H1 (cell line): ENCODE measurements around the gene TRIM45. TPM values are rescaled to one million over a fixed set of nuclear protein-coding genes. Genes with fewer than 3 reads are reported as not detected.

Experiments
- CTCF ChIA-PET: fragments of 300-600 bp; sonication (Branson Sonifier 250); formaldehyde crosslinking; loops from one replicate; lab custom pipeline; 2021; ENCODE audit not compliant: partially characterized antibody; lab: Charles Lee
- POLR2A ChIA-PET: fragments of 300-600 bp; sonication (Branson Sonifier 250); formaldehyde crosslinking; loops from one replicate; lab custom pipeline; 2021; ENCODE audit warnings: inconsistent platforms; ENCODE audit not compliant: partially characterized antibody; lab: Charles Lee
- DNase-seq, 2 experiments: peaks; one replicate each; pipeline versions ENCODE4 v3.0.0 to v3.0.0-alpha.2; 2010 to 2022; ENCODE audit warnings: low spot score in 2 of 2, low read depth in 1 of 2, mixed read lengths in 1 of 2
- FAIRE-seq: peaks from 2 replicates; lab custom pipeline; 2011; peaks lifted over from hg19 to GRCh38; lab: Jason Lieb, UNC
- H2AFZ ChIP-seq: 2 replicates; pipeline ENCODE4 v1.8.1; 2012; ENCODE audit warnings: low read length, inconsistent platforms
- H2AK5ac ChIP-seq: 2 replicates; pipeline ENCODE4 v1.6.1; 2013; ENCODE audit warnings: low read depth, low read length
- H2BK120ac ChIP-seq: replicated peaks from 2 replicates; pipeline ENCODE3; 2013; ENCODE audit warnings: low read depth, low read length, inconsistent platforms
- H2BK12ac ChIP-seq: 2 replicates; pipeline ENCODE4 v1.6.1; 2013; ENCODE audit warnings: low read depth, low read length
- H2BK15ac ChIP-seq: 2 replicates; pipeline ENCODE4 v1.6.1; 2013; ENCODE audit warnings: low read length
- H2BK20ac ChIP-seq: 2 replicates; pipeline ENCODE4 v1.6.1; 2013; ENCODE audit warnings: low read length
- H2BK5ac ChIP-seq: 2 replicates; pipeline ENCODE4 v1.6.1; 2013; ENCODE audit warnings: low read depth, low read length
- H3K14ac ChIP-seq: 2 replicates; pipeline ENCODE4 v1.6.1; 2013; ENCODE audit warnings: inconsistent platforms; ENCODE audit not compliant: insufficient read length
- H3K18ac ChIP-seq: 2 replicates; pipeline ENCODE4 v1.6.1; 2013; ENCODE audit warnings: low read length; ENCODE audit errors: extremely low read depth
- H3K23ac ChIP-seq: 2 replicates; pipeline ENCODE4 v1.6.1; 2013; ENCODE audit warnings: inconsistent platforms; ENCODE audit not compliant: insufficient read length
- H3K23me2 ChIP-seq: 2 replicates; pipeline ENCODE4 v1.6.1; 2013; ENCODE audit warnings: low read depth, low read length
- H3K27ac ChIP-seq: 2 replicates; pipeline ENCODE4 v1.6.1; 2011; ENCODE audit warnings: low read depth, low read length, inconsistent platforms
- H3K27me3 ChIP-seq, 4 experiments: replicated peaks in 1 of 4; 1 replicate in 1 of 4; 2 replicates in 3 of 4; pipeline versions ENCODE4 v1.6.1 to v1.8.1; 2011 to 2013; ENCODE audit warnings: low read length in 3 of 4, mild to moderate bottlenecking in 3 of 4, inconsistent platforms in 2 of 4, mixed read lengths in 2 of 4, moderate library complexity in 1 of 4; ENCODE audit not compliant: control insufficient read depth in 3 of 4, insufficient read depth in 3 of 4; ENCODE audit errors: extremely low read depth in 1 of 4
- H3K36me3 ChIP-seq, 4 experiments: 2 replicates each; pipeline versions ENCODE4 v1.6.1 to v1.8.1; 2011 to 2013; ENCODE audit warnings: mild to moderate bottlenecking in 4 of 4, low read length in 3 of 4, moderate library complexity in 2 of 4, control low read depth in 1 of 4, inconsistent platforms in 1 of 4; ENCODE audit not compliant: insufficient read depth in 4 of 4, control insufficient read depth in 2 of 4
- H3K4ac ChIP-seq: replicated peaks from 2 replicates; pipeline ENCODE3; 2013; ENCODE audit warnings: low read length, low read depth, mixed read lengths, inconsistent platforms; ENCODE audit not compliant: insufficient read length
- H3K4me1 ChIP-seq, 4 experiments: replicated peaks in 1 of 4; 1 replicate in 1 of 4; 2 replicates in 3 of 4; pipeline versions ENCODE4 v1.6.1 to v1.8.1; 2011 to 2013; ENCODE audit warnings: low read length in 3 of 4, inconsistent platforms in 2 of 4, mixed read lengths in 1 of 4; ENCODE audit not compliant: insufficient read depth in 4 of 4, control insufficient read depth in 3 of 4
- H3K4me2 ChIP-seq, 2 experiments: 2 replicates each; pipeline versions ENCODE4 v1.6.1 to v1.8.1; 2011 to 2013; ENCODE audit warnings: low read depth in 2 of 2, low read length in 2 of 2, control low read depth in 1 of 2, inconsistent platforms in 1 of 2, mild to moderate bottlenecking in 1 of 2; ENCODE audit not compliant: insufficient read depth in 1 of 2
- H3K4me3 ChIP-seq, 4 experiments: fragments of 200-600, 300-600 bp in 1 of 4; sonication (generic), shearing (Covaris generic), sonication (Bioruptor Twin) in 1 of 4; 2 replicates each; pipeline versions ENCODE4 v1.5.1 to v1.8.1; 2011 to 2016; ENCODE audit warnings: low read length in 4 of 4, low read depth in 3 of 4, control low read depth in 2 of 4, inconsistent platforms in 2 of 4, mild to moderate bottlenecking in 2 of 4, mixed read lengths in 1 of 4, moderate library complexity in 1 of 4; ENCODE audit not compliant: insufficient read depth in 2 of 4; ENCODE audit errors: extremely low read depth in 1 of 4
- H3K56ac ChIP-seq: replicated peaks from 2 replicates; pipeline ENCODE3; 2013; ENCODE audit warnings: low read depth, mild to moderate bottlenecking, mixed read lengths, low read length, inconsistent platforms; ENCODE audit not compliant: insufficient read length
- H3K79me1 ChIP-seq: 2 replicates; pipeline ENCODE4 v1.6.1; 2013; ENCODE audit warnings: low read depth, low read length, control low read depth
- H3K79me2 ChIP-seq, 2 experiments: 2 replicates each; pipeline versions ENCODE4 v1.6.1 to v1.8.1; 2012 to 2013; ENCODE audit warnings: low read length in 2 of 2, mild to moderate bottlenecking in 2 of 2, inconsistent platforms in 1 of 2; ENCODE audit not compliant: insufficient read depth in 2 of 2, control insufficient read depth in 1 of 2
- H3K9ac ChIP-seq, 4 experiments: replicated peaks in 1 of 4; 1 replicate in 1 of 4; 2 replicates in 3 of 4; pipeline versions ENCODE4 v1.6.1 to v1.8.1; 2011 to 2013; ENCODE audit warnings: low read depth in 3 of 4, low read length in 3 of 4, control low read depth in 2 of 4, mild to moderate bottlenecking in 2 of 4, moderate library complexity in 2 of 4, inconsistent platforms in 1 of 4; ENCODE audit errors: extremely low read depth in 1 of 4
- H3K9me3 ChIP-seq, 2 experiments: 2 replicates each; pipeline versions ENCODE4 v1.6.1 to v1.8.1; 2012 to 2013; ENCODE audit warnings: mild to moderate bottlenecking in 2 of 2, moderate library complexity in 2 of 2, control low read depth in 1 of 2, inconsistent platforms in 1 of 2, low read depth in 1 of 2, low read length in 1 of 2, mixed read lengths in 1 of 2; ENCODE audit not compliant: insufficient read depth in 2 of 2
- H4K20me1 ChIP-seq, 2 experiments: replicated peaks in 1 of 2; 2 replicates each; pipeline versions ENCODE3 to v1.8.1; 2011 to 2013; ENCODE audit warnings: inconsistent platforms in 2 of 2, low read length in 2 of 2, mild to moderate bottlenecking in 1 of 2; ENCODE audit not compliant: insufficient read depth in 2 of 2, control insufficient read depth in 1 of 2
- H4K5ac ChIP-seq: 2 replicates; pipeline ENCODE4 v1.6.1; 2013; ENCODE audit warnings: low read length, low read depth, mixed read lengths, inconsistent platforms; ENCODE audit not compliant: insufficient read length
- H4K8ac ChIP-seq: 2 replicates; pipeline ENCODE4 v1.8.0; 2013; ENCODE audit warnings: mild to moderate bottlenecking, moderate library complexity, low read length, inconsistent platforms; ENCODE audit not compliant: insufficient read depth; ENCODE audit errors: extremely low read depth
- H4K91ac ChIP-seq: replicated peaks from 2 replicates; pipeline ENCODE3; 2013; ENCODE audit warnings: low read length, mixed read lengths, inconsistent platforms; ENCODE audit not compliant: insufficient read length
- WGBS, 2 experiments: shearing (Covaris generic) in 1 of 2; methylation state at CpG; one replicate each; pipeline versions ENCODE4 v1.1.6 to v1.1.7; 2013 to 2015; ENCODE audit warnings: low lambda C conversion rate in 2 of 2, mixed read lengths in 2 of 2, inconsistent platforms in 1 of 2, low coverage in 1 of 2, missing lambda C conversion rate in 1 of 2; ENCODE audit not compliant: insufficient replicate concordance in 2 of 2, insufficient coverage in 1 of 2, insufficient read length in 1 of 2; ENCODE audit errors: extremely low coverage in 1 of 2, missing lambda C conversion rate in 1 of 2; 5-methylcytosine and 5-hydroxymethylcytosine counted together
- polyA plus RNA-seq, 7 experiments: library from polyadenylated mRNA; depleted of rRNA in 3 of 7; stranded (reverse) in 5 of 7; unstranded in 2 of 7; fragments of >200 nt in 5 of 7; fragments of 200-250 nt in 2 of 7; gene quantifications; 1 replicate in 5 of 7; 2 replicates in 1 of 7; 4 replicates in 1 of 7; pipeline versions ENCODE4 v1.2.1 to v1.2.3, GENCODE V29; 2011 to 2013; ENCODE audit warnings: missing spikeins in 2 of 7, mixed read lengths in 2 of 7
- total RNA-seq: library from RNA; stranded (reverse); fragmentation: NEBNext Ultra II Directional; extraction: Animal tissue kit (Norgen Biotek cat#: 25700); gene quantifications from 2 replicates; pipeline ENCODE4 v1.2.1, GENCODE V29; 2021

TRIM45 gene
- total and polyA plus RNA-seq, 2 of the 8 experiments (the other 6 are each of a cell fraction or from before 2014, with no cell fraction given), result 13.7 to 16.7 TPM

DNA sequence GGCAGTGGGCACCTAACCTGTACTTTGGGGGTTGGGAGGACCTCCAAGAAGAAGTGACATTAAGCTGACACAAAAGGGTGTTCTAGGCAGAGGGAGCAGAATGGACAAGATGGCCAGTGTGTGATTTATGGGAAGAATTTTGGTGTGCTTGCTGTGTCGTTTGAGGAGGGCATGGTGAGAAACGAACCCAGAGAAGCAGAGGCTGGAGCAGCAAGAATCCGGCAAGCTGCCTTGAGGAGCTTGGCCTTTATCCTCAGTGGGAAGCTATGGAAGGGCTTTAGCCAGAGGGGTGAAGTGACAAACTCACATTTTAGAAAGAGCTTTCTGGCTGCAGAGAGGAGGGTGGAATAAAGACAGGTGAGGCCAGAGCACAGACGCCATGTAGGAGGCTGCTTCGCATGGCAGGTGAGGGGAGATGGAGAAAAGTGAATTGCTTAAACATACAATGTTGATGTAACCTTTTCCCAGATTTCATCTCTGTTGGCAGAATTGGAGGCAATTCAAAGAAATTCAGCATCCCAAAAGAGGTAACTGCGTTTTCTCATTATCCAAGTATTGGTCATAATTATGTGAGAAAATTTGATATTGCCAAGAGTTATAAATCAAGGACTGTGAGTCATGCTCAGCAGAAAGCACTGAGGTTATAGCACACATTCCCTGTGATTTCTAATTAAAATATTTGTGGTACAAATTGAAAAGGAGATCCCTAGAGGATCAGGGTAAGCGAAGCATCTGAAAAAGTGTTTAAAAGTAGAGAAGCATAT, 26.5 kb downstream of the TRIM45 start:
- H3K4me3 ChIP-seq, result no peak overlapping the region
- no peak overlapping the region for H3K18ac ChIP-seq
- no peak overlapping the region for H2BK5ac ChIP-seq
- peaks cover 0 to 9% (median 2%) of the 10 kb centered on the region in 4 experiments; a peak in 2 of 7 replicates for H3K4me1 ChIP-seq
- no peak overlapping the region for H2AFZ ChIP-seq
- no peaks in the 10 kb centered on the region for H3K79me1 ChIP-seq
- H3K14ac ChIP-seq, result no peak overlapping the region
- no peak overlapping the region for H4K5ac ChIP-seq
- H2BK12ac ChIP-seq, result no peak overlapping the region
- peaks cover 45 to 88% (median 77%) of the 10 kb centered on the region in 4 experiments for H3K36me3 ChIP-seq
- no peak overlapping the region for H2AK5ac ChIP-seq
- H3K27ac ChIP-seq, result no peak overlapping the region
- DNase-seq, result no peak
- no peak overlapping the region for H4K91ac ChIP-seq
- no peaks in the 10 kb centered on the region for H3K27me3 ChIP-seq
- H3K9me3 ChIP-seq, result no peaks in the 10 kb centered on the region
- no peak overlapping the region for H2BK120ac ChIP-seq
- H4K20me1 ChIP-seq, result no peaks in the 10 kb centered on the region
- ChIA-PET POLR2A (interaction anchor here (1.0 to 1.3 kb wide), 3 partner anchors 9 to 18 kb away, joined by 3 to 5 read pairs (median 4); no protein-coding TSS in a partner anchor), CTCF (interaction anchor here (0.6 to 7.5 kb wide), 13 partner anchors 7 to 729 kb away, joined by 3 to 52 read pairs (median 8); partner anchors contain the start of gene TRIM45)
- H3K23ac ChIP-seq, result no peak overlapping the region
- H2BK15ac ChIP-seq, result no peak overlapping the region
- no peaks in the 10 kb centered on the region for H3K23me2 ChIP-seq
- no peak for FAIRE-seq
- no peak overlapping the region for H3K9ac ChIP-seq
- 88% methylated on average over 7 of the region's 7 CpGs; no CpG with 5 or more reads in 1 of the 2 experiments for WGBS, 2 experiments
- H3K4ac ChIP-seq, result no peak overlapping the region
- no peak overlapping the region for H3K56ac ChIP-seq
- no peak overlapping the region for H3K4me2 ChIP-seq
- H2BK20ac ChIP-seq, result no peak overlapping the region
- no peaks in the 10 kb centered on the region for H3K79me2 ChIP-seq
- no peak overlapping the region for H4K8ac ChIP-seq
